Activated CD4-positive, alpha-beta T cell treated with anti-CD3 and anti-CD28 coated beads for 36 hours (primary cell): ENCODE results near the gene ATOH8. TPM values are rescaled to one million over a fixed set of nuclear protein-coding genes. Genes with fewer than 3 reads are reported as not detected.

Experiments
- ATAC-seq: fragments of 200-7000 bp; cut with Tn5 transposase; one replicate; pipeline ENCODE4 v1.10.0; 2021; ENCODE audit warnings: mild to moderate bottlenecking, moderate library complexity
- CTCF ChIA-PET: fragments of 350-600 bp; sonication (Branson Sonifier 250); formaldehyde crosslinking; loops from one replicate; lab custom pipeline; 2021; ENCODE audit warnings: antibody characterized with exemption; lab: Charles Lee
- POLR2A ChIA-PET: fragments of 350-600 bp; sonication (Branson Sonifier 250); formaldehyde crosslinking; loops from one replicate; lab custom pipeline; 2021; ENCODE audit warnings: antibody characterized with exemption, inconsistent platforms; lab: Charles Lee
- DNase-seq: peaks from one replicate; pipeline ENCODE4 v3.0.0-alpha.2; 2020
- H3K27ac Mint-ChIP-seq: one replicate; pipeline ENCODE4 v1.8.0; 2021; ENCODE audit warnings: mixed read lengths
- H3K27me3 Mint-ChIP-seq: one replicate; pipeline ENCODE4 v1.8.0; 2021; ENCODE audit warnings: mixed read lengths
- H3K36me3 Mint-ChIP-seq: one replicate; pipeline ENCODE4 v1.8.0; 2021; ENCODE audit warnings: low read depth, mixed read lengths
- H3K4me1 Mint-ChIP-seq: one replicate; pipeline ENCODE4 v1.8.0; 2021; ENCODE audit warnings: mixed read lengths
- H3K4me3 Mint-ChIP-seq: one replicate; pipeline ENCODE4 v1.8.0; 2021; ENCODE audit warnings: mild to moderate bottlenecking, moderate library complexity, mixed read lengths
- H3K9me3 Mint-ChIP-seq: one replicate; pipeline ENCODE4 v1.8.0; 2021; ENCODE audit warnings: low read depth, mixed read lengths
- intact Hi-C, 2 experiments: fragments of 100-400 bp; cut with DNase I in 1 of 2; cut with micrococcal nuclease in 1 of 2; formaldehyde crosslinking; loops; one replicate each; pipeline versions ENCODE4 v1.14.2 to v1.15.1; 2022 to 2024; cut with DNase I, micrococcal nuclease
- total RNA-seq, 2 experiments: library from RNA; stranded (reverse); gene quantifications; one replicate each; pipeline ENCODE4 v1.2.3, GENCODE V29; 2021

Gene ATOH8
- total RNA-seq, 2 experiments from 2014 or later = not detected

DNA sequence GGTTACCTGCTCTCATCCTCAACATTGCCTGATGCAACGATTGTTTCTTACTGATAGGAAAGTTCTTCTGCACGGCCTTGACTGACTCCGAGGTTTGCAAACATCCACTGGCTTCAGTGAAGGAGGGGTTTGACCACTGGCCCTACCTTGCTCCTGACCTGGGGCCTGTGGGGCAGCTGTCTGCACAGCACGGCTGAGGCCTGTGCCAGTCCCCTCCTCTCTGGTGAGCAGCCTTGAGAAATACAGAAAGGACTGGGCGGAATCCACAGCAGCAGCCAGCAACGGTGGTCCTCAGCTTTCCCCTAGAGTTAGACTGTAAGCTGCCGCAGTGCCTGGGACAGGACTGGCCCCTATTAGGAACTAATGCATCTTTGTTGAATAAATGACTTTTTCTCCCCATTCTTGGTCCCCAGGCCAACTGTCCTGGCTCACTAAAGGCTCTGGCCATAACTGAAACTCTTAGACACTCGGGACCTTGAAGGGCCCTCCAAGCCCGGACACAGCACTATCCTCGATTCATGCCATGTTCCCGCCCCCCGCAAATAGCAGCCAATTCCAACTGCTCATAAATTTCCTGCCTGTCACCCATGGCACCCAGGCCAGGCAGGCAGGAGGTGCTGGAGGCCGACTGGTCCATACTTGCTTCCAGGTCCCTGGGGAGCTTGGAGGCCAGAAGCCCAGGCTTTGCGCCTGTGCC lies 26.7 kb downstream of the ATOH8 start:
- Mint-ChIP-seq H3K4me1 (no peaks in the 10 kb centered on the region), H3K27me3 (peaks cover 3% of the 10 kb centered on the region), H3K27ac (no peak overlapping the region), H3K4me3 (no peak overlapping the region), H3K36me3 (no peaks in the 10 kb centered on the region), H3K9me3 (no peaks in the 10 kb centered on the region)
- CTCF ChIA-PET = no interaction called here
- POLR2A ChIA-PET = no interaction called here
- DNase-seq (no peak), ATAC-seq (no peak)
- intact Hi-C loops = no loop called here

DNA sequence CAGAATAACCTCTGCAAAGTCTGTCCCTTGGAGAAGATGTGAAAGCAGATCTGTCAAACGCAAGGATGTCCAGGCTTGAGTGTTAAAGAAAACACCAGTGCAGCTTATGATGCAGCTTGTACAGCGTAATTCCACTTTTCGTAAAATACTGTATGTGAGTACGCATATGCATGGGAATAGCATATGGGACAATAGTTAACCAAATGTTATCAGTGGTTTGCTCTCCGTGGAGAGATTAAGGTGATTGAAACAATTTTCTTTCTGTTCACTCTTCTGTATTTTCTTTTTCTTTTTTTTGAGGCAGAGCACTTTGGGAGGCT lies 27.2 kb downstream of the ATOH8 start:
- CTCF ChIA-PET = no interaction called here
- Mint-ChIP-seq H3K27me3 (peaks cover 3% of the 10 kb centered on the region), H3K27ac (no peak overlapping the region), H3K36me3 (no peaks in the 10 kb centered on the region), H3K9me3 (no peaks in the 10 kb centered on the region), H3K4me3 (no peak overlapping the region), H3K4me1 (no peaks in the 10 kb centered on the region)
- no peak for DNase-seq
- no peak for ATAC-seq
- intact Hi-C loops = no loop called here
- POLR2A ChIA-PET = no interaction called here

DNA sequence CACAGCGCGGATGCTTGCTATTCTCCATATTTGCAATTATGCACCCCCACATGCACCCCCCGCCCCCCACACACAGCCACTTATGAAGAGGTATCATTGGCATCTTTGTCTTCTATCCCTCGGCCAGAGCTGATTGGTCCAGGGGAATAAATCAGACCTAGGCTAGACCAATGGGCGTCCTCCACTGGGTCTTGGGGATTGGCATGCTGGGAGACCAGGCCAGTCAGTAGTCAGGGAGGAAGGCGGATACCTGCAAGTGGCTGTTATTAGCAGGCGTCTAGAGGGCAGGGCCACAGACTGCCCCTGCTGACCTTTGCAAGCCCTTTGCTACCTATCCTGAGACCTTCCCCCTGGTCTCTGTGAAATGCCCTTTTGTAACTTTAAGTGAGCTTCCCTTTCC lies 30.0 kb downstream of the ATOH8 start:
- ATAC-seq (no peak), DNase-seq (no peak)
- Mint-ChIP-seq H3K27me3 (peaks cover 3% of the 10 kb centered on the region), H3K27ac (no peak overlapping the region), H3K9me3 (no peaks in the 10 kb centered on the region), H3K36me3 (no peaks in the 10 kb centered on the region), H3K4me1 (no peaks in the 10 kb centered on the region), H3K4me3 (no peak overlapping the region)
- intact Hi-C loops = no loop called here
- CTCF ChIA-PET = no interaction called here
- POLR2A ChIA-PET = interaction anchor here (0.7 kb wide), 1 partner anchor 18 kb away, joined by 3 read pairs; no protein-coding TSS in a partner anchor

GRCh38 chr2:85784474-85784986 lies 30.7 kb downstream of the ATOH8 start:
- CTCF ChIA-PET = no interaction called here
- no peaks in the 10 kb centered on the region for H3K36me3 Mint-ChIP-seq

DNA sequence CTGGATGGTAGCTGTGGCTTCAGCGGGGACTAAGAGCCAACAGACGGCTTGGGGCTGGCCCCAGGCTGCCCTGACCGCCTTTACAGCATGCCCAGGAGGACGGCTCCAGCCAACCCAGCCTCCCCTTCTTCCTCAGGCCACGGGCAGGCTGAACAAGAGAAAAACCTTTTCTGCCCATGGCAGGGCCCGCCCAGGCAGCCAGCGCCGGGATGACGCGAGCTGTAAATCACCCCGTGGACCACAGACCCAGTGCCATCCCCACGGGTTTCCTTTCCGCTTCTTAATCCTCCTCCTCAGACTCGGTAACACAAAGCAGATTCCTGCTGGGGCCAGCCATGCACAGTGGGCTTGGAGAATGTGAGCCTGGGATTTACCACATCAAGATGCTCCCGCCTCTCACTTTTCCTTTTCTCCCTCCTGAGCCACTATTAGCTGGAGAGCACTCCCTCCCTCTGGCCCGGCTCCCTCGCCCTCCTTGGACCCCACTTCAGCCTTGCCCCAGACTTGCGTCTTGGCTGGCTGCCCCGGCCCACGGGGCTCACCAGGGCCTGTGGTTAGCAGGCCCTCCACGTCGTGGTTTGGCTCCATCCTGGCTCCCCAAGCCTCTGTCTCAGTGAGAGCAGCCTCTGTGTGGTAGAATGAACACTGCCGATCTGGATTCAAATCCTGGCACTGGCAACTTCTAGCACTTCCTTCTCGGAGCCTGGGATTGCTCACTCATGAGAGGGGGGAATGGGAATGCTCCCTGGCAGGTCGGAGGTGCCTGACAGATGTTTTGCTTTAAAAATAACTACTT lies 31.4 kb downstream of the ATOH8 start:
- CTCF ChIA-PET = interaction anchor here (0.6 to 1.2 kb wide), 4 partner anchors 9 to 43 kb away, joined by 3 to 4 read pairs (median 3); no protein-coding TSS in a partner anchor
- peaks cover 5% of the 10 kb centered on the region for H3K27me3 Mint-ChIP-seq
- peak; percentile 24 for DNase-seq
- intact Hi-C loops = no loop called here
- H3K36me3 Mint-ChIP-seq = no peaks in the 10 kb centered on the region
- no peaks in the 10 kb centered on the region for H3K4me1 Mint-ChIP-seq
- no peak overlapping the region for H3K4me3 Mint-ChIP-seq
- no peaks in the 10 kb centered on the region for H3K9me3 Mint-ChIP-seq
- ATAC-seq = peak; percentile 53
- POLR2A ChIA-PET = no interaction called here
- H3K27ac Mint-ChIP-seq = no peak overlapping the region

More at GRCh38 chr2:85784474-85784986, 30.7 kb downstream of the ATOH8 start:
- intact Hi-C loops = no loop called here
- POLR2A ChIA-PET = interaction anchor here (0.7 kb wide), 1 partner anchor 18 kb away, joined by 3 read pairs; no protein-coding TSS in a partner anchor
- ATAC-seq (no peak), DNase-seq (no peak)
- H3K27ac Mint-ChIP-seq = no peak overlapping the region
- H3K27me3 Mint-ChIP-seq = peaks cover 3% of the 10 kb centered on the region
- no peak overlapping the region for H3K4me3 Mint-ChIP-seq
- no peaks in the 10 kb centered on the region for H3K4me1 Mint-ChIP-seq
- H3K9me3 Mint-ChIP-seq = no peaks in the 10 kb centered on the region

DNA sequence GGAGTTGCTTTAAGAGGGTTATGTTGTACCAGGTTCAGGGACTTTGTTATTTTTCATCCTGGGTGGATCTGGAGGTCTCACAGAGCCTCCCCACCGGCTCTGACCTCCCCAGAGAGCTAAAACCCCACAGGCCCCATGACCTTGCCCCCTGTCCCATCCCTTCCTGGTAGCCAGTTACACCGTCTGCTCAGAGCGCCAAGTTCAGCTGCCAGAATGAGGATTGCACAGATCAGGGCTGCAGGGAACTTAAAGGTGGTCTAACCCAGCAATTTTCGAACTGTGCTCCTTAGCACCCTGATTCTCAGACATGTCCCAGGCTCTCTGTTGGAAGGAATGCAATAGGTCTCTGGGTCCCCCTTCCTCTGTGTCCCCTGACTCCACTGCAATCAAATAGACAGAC lies 32.1 kb downstream of the ATOH8 start:
- POLR2A ChIA-PET = no interaction called here
- H3K27ac Mint-ChIP-seq = no peak overlapping the region
- H3K27me3 Mint-ChIP-seq = peaks cover 5% of the 10 kb centered on the region
- H3K36me3 Mint-ChIP-seq = no peaks in the 10 kb centered on the region
- CTCF ChIA-PET = interaction anchor here (0.7 to 1.2 kb wide), 3 partner anchors 9 to 42 kb away, joined by 3 to 4 read pairs (median 3); no protein-coding TSS in a partner anchor
- intact Hi-C loops = no loop called here
- H3K4me1 Mint-ChIP-seq = no peaks in the 10 kb centered on the region
- no peak for DNase-seq
- no peak for ATAC-seq
- H3K9me3 Mint-ChIP-seq = no peaks in the 10 kb centered on the region
- H3K4me3 Mint-ChIP-seq = no peak overlapping the region

DNA sequence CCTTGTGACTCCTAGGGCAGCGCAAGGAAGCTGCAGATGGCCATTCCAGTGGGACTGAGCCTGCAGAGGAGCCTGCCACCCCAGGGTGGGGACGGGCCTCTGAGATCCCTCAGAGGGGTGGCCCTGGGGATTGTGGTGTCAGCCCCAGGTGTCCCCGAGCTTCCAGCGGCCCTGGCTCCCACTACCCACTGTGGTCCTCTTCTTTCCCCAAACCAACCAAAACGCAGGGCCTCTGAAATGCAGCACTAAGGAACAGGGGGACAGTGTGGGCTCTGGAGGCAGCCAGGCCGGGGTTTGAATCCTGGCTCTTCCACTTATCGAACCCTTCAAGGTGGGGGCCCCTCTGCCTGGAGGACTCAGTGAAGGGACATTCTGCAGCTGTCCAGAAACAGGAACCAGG lies 32.7 kb downstream of the ATOH8 start:
- Mint-ChIP-seq H3K9me3 (no peaks in the 10 kb centered on the region), H3K4me1 (no peaks in the 10 kb centered on the region), H3K27ac (no peak overlapping the region), H3K36me3 (no peaks in the 10 kb centered on the region), H3K27me3 (peaks cover 5% of the 10 kb centered on the region), H3K4me3 (no peak overlapping the region)
- intact Hi-C loops = no loop called here
- no peak for DNase-seq
- ChIA-PET POLR2A (no interaction called here), CTCF (interaction anchor here (0.9 to 1.2 kb wide), 2 partner anchors 10 to 39 kb away, joined by 3 to 4 read pairs; no protein-coding TSS in a partner anchor)
- no peak for ATAC-seq

DNA sequence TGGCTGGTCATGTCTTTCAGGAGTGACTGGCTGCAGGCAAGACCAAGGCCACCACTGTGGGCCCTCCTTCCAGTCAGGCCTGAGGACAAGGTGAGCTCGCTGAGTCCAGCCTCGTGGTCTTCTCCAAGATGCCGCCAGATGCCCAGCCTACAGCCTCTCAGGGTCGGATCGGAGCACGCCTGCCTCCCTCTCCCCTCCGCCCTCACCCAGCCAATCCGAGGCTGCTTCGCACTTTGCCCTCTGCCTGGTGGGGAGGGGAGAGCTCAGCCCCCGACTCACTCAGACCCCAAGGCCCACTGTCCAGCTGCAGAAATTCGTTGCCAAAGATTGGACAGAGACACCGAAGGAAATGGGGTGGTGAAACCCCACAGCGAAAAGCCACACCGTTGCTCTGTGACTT lies 33.1 kb downstream of the ATOH8 start:
- H3K27ac Mint-ChIP-seq = no peak overlapping the region
- no peak for DNase-seq
- POLR2A ChIA-PET = no interaction called here
- no peaks in the 10 kb centered on the region for H3K4me1 Mint-ChIP-seq
- ATAC-seq = no peak
- H3K36me3 Mint-ChIP-seq = no peaks in the 10 kb centered on the region
- intact Hi-C loops = no loop called here
- H3K9me3 Mint-ChIP-seq = no peaks in the 10 kb centered on the region
- CTCF ChIA-PET = no interaction called here
- H3K4me3 Mint-ChIP-seq = no peak overlapping the region
- peaks cover 5% of the 10 kb centered on the region for H3K27me3 Mint-ChIP-seq

- ATAC-seq (no peak), DNase-seq (no peak)
- POLR2A ChIA-PET = no interaction called here
- CTCF ChIA-PET = no interaction called here
- intact Hi-C loops = no loop called here
- Mint-ChIP-seq H3K4me3 (no peak overlapping the region), H3K9me3 (no peaks in the 10 kb centered on the region), H3K27ac (no peak overlapping the region), H3K36me3 (no peaks in the 10 kb centered on the region), H3K4me1 (no peaks in the 10 kb centered on the region), H3K27me3 (peaks cover 5% of the 10 kb centered on the region)
Observed at GRCh38 chr2:85787282-85787980, 33.6 kb downstream of the ATOH8 start.

- Mint-ChIP-seq H3K36me3 (no peaks in the 10 kb centered on the region), H3K4me1 (no peaks in the 10 kb centered on the region), H3K27ac (no peak overlapping the region), H3K27me3 (peaks cover 5% of the 10 kb centered on the region), H3K9me3 (no peaks in the 10 kb centered on the region), H3K4me3 (no peak overlapping the region)
- no peak for DNase-seq
- ChIA-PET CTCF (no interaction called here), POLR2A (no interaction called here)
- intact Hi-C loops = no loop called here
- no peak for ATAC-seq
Observed at GRCh38 chr2:85787981-85788340, 34.2 kb downstream of the ATOH8 start.

DNA sequence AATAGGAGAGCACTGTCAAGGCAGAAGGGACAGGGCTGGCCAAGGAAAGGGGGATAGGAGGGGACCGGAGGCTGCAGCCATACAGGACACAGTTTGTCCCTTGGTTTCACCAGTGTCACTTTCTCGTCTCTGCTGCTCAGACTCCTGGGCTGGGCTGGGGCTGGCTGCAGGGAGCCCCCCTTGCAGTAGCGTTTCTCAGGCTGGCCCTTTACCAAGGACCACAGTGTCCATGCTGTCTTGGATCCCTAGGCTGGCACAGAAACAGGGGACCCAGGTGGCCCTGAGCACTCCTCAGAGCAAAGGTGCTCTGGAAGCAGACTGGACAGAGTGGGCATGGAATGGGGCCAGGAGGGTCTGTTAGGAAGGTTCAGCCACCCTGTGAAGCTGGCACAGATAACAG lies 34.8 kb downstream of the ATOH8 start:
- ATAC-seq = no peak
- intact Hi-C loops = no loop called here
- ChIA-PET CTCF (no interaction called here), POLR2A (no interaction called here)
- Mint-ChIP-seq H3K4me3 (no peak overlapping the region), H3K4me1 (no peaks in the 10 kb centered on the region), H3K27ac (no peak overlapping the region), H3K9me3 (no peaks in the 10 kb centered on the region), H3K36me3 (no peaks in the 10 kb centered on the region), H3K27me3 (peaks cover 5% of the 10 kb centered on the region)
- no peak for DNase-seq
